Cardiac septum (tissue), 1 donor: ENCODE results near the gene TRPM2. TPM values are rescaled to one million over a fixed set of nuclear protein-coding genes. Genes with fewer than 3 reads are reported as not detected.

ENCODE experiments used
- DNase-seq: peaks from one replicate; pipeline ENCODE4 v3.0.0-alpha.2; 2020; ENCODE audit warnings: low spot score
- intact Hi-C: fragments of 100-400 bp; cut with DNase I; formaldehyde crosslinking; loops from one replicate; pipeline ENCODE4 v1.14.0; 2022
- total RNA-seq: library from RNA; stranded (reverse); fragmentation: NEBNext Ultra II Directional; extraction: Animal tissue kit (Norgen Biotek cat#: 25700); gene quantifications from one replicate; pipeline ENCODE4 v1.2.1, GENCODE V29; 2021
- donor health status: DM: no; HTN: no; CAD: no.

Gene TRPM2
- total RNA-seq, 1 donor from 2014 or later: 1.2 TPM

GRCh38 chr21:44420416-44421205, 67.2 kb downstream of the TRPM2 start:
- DNase-seq: peak; percentile 20
- intact Hi-C loops: no loop called here

- intact Hi-C loops: no loop called here
- peak; percentile 59 for DNase-seq
Measured at GRCh38 chr21:44421901-44422840, 68.8 kb downstream of the TRPM2 start.

GRCh38 chr21:44423312-44423821, 69.9 kb downstream of the TRPM2 start:
- intact Hi-C loops: no loop called here
- DNase-seq: peak; percentile 66

GRCh38 chr21:44423941-44424607, 70.7 kb downstream of the TRPM2 start:
- intact Hi-C loops: no loop called here

GRCh38 chr21:44424608-44425306, 71.3 kb downstream of the TRPM2 start:
- intact Hi-C loops: no loop called here
- DNase-seq: peak; percentile 63

More at GRCh38 chr21:44423941-44424607, 70.7 kb downstream of the TRPM2 start:
- DNase-seq: peak; percentile 53

- DNase-seq: peak; percentile 69
- intact Hi-C loops: no loop called here
Measured at GRCh38 chr21:44425307-44425894, 72.0 kb downstream of the TRPM2 start.

- intact Hi-C loops: no loop called here
Measured at GRCh38 chr21:44425895-44426662, 72.7 kb downstream of the TRPM2 start.

GRCh38 chr21:44426663-44427191, 73.3 kb downstream of the TRPM2 start:
- peak; percentile 67 for DNase-seq
- intact Hi-C loops: no loop called here

More at GRCh38 chr21:44425895-44426662, 72.7 kb downstream of the TRPM2 start:
- DNase-seq: peak; percentile 26

GRCh38 chr21:44427241-44428120, 74.1 kb downstream of the TRPM2 start:
- intact Hi-C loops: no loop called here
- peak; percentile 66 for DNase-seq

GRCh38 chr21:44428281-44428960, 75.0 kb downstream of the TRPM2 start:
- DNase-seq: peak; percentile 72
- intact Hi-C loops: no loop called here

GRCh38 chr21:44429894-44430293, 76.5 kb downstream of the TRPM2 start:
- intact Hi-C loops: no loop called here
- DNase-seq: no peak

GRCh38 chr21:44431300-44431699, 77.9 kb downstream of the TRPM2 start:
- intact Hi-C loops: no loop called here
- DNase-seq: no peak

- intact Hi-C loops: no loop called here
- DNase-seq: peak; percentile 70
Measured at GRCh38 chr21:44432841-44433790, 79.7 kb downstream of the TRPM2 start.

- intact Hi-C loops: no loop called here
- peak; percentile 55 for DNase-seq
Measured at GRCh38 chr21:44433791-44434567, 80.6 kb downstream of the TRPM2 start.
